NCI-H526 (cell line): ENCODE data around the gene IGBP1.
"Not testable (repeated sequence)": the region's sequence is repeated elsewhere in the genome, so short reads cannot be mapped to it uniquely, and the experiment has no call there.

ENCODE experiments used
- DNase-seq, 2 experiments: peaks; one replicate each; lab custom pipeline; 2025; lab: John Stamatoyannopoulos, UW

Gene IGBP1

GRCh38 chrX:70166601-70167590 lies 33.6 kb downstream of the IGBP1 start:
- DNase-seq = no peak

GRCh38 chrX:70168238-70169188 lies 35.3 kb downstream of the IGBP1 start:
- DNase-seq = no peak

GRCh38 chrX:70169281-70169680 lies 36.0 kb downstream of the IGBP1 start:
- no peak for DNase-seq

- DNase-seq = peak; percentile 34 to 47
These were observed 38.4 kb downstream of the IGBP1 start for GRCh38 chrX:70171624-70172023.

GRCh38 chrX:70172221-70172620 lies 39.0 kb downstream of the IGBP1 start:
- DNase-seq = peak; percentile 51 to 72

- DNase-seq = no peak
These were observed 39.7 kb downstream of the IGBP1 start for GRCh38 chrX:70172964-70173363.

- no peak for DNase-seq
These were observed 41.5 kb downstream of the IGBP1 start for GRCh38 chrX:70174754-70175153.

GRCh38 chrX:70175338-70175737 lies 42.1 kb downstream of the IGBP1 start:
- no peak for DNase-seq

- DNase-seq = no peak
These were observed 43.8 kb downstream of the IGBP1 start, which contains the start of gene DGAT2L6 for GRCh38 chrX:70176938-70177533. TSS of gene DGAT2L6 (plus strand) at chrX:70177483. CDS start at chrX:70177583, 100 bp downstream.

- DNase-seq = no peak
These were observed 49.8 kb downstream of the IGBP1 start for GRCh38 chrX:70183091-70183490.

GRCh38 chrX:70190225-70190624 lies 57.0 kb downstream of the IGBP1 start:
- DNase-seq = no peak

- peak; percentile 2 to 79 for DNase-seq
These were observed 63.9 kb downstream of the IGBP1 start for GRCh38 chrX:70196961-70197720.

- no peak for DNase-seq
These were observed 68.5 kb downstream of the IGBP1 start for GRCh38 chrX:70201732-70202131.

GRCh38 chrX:70208479-70208878 lies 75.2 kb downstream of the IGBP1 start:
- no peak for DNase-seq

- DNase-seq = not testable (repeated sequence)
These were observed 76.3 kb downstream of the IGBP1 start for GRCh38 chrX:70209570-70209969.
